Iris pigment epithelial cell (primary cell): ENCODE data around the gene CNPY1.

Source experiments
- DNase-seq: peaks from one replicate; pipeline ENCODE4 v3.0.0-alpha.2; 2011; ENCODE audit warnings: low read depth

CNPY1 gene

DNA sequence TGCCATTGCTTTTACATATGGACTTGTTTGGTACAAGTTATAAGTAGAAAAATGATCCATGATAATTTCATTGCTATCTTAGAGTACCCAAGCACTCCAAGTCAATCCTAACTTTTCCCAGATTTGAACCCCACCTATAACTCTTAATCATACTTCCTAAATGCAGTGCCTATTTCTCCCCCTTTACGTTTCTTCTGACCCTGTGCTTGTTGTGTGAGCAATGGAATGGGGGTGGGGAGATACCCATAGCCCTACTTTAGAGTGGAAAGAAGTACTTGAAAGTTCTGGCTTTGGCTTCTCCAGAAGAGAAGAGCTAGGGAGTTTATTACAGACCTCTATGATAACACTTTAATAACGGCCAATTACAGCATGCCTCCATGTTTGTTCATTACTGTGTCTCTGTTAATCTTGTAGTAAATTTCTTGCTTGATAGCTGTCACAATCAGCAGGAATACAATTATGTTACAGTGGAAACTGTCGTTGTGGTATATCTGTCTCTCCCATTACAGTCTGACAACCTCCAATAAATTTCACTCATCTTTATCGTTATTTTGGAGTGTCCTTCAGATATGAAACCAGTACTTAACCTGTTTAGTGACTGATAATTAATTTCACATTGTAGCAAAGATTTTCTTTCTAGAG lies 34.0 kb downstream of the CNPY1 start:
- DNase-seq = no peak

DNA sequence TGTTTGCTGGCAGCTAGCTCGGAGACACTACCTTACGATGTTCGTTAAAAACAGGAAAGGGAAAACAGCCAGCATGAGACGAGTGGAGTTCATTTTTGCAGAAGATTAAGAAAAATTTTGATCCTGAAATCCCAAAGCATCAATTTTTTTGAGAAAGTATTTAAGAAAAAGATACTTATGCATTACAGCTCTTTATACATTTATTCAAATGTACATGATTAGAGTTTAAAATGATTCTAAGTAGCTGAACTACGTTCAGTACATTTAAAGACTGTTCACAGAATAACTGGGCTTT lies 34.7 kb downstream of the CNPY1 start:
- DNase-seq = no peak

DNA sequence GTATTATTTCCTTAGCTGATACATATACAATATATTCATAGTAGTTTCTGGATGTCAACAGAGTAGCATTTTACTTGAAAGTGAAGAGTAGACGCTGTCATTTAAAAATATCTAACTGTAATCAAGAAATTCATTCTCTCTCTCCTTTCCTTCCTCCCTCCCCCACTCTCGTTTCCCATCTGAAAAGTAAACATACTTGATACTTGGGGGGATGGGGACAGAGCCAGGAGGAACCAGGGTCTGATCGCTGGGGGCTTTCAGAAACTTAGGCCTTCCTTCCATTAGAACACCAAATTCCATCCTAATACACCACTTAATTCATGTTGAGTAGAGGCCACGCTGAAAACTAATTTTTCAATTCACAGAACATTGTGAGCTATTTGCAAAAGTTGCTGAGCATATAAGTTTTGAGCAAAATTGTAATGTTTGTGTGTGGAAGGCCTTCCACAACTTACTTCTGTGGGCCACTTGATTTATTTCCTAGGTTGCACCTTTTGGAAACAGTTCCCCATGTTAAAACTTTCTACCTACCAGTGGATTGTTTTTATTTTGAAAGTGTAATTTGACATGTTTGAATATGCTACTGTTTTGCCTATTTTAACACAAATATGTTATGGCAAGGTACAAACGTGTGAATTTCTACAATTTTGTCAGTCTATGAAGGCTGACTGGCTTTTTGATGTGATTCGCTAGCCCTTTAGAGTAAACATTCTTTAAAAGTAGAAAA lies 35.2 kb downstream of the CNPY1 start:
- DNase-seq = no peak

DNA sequence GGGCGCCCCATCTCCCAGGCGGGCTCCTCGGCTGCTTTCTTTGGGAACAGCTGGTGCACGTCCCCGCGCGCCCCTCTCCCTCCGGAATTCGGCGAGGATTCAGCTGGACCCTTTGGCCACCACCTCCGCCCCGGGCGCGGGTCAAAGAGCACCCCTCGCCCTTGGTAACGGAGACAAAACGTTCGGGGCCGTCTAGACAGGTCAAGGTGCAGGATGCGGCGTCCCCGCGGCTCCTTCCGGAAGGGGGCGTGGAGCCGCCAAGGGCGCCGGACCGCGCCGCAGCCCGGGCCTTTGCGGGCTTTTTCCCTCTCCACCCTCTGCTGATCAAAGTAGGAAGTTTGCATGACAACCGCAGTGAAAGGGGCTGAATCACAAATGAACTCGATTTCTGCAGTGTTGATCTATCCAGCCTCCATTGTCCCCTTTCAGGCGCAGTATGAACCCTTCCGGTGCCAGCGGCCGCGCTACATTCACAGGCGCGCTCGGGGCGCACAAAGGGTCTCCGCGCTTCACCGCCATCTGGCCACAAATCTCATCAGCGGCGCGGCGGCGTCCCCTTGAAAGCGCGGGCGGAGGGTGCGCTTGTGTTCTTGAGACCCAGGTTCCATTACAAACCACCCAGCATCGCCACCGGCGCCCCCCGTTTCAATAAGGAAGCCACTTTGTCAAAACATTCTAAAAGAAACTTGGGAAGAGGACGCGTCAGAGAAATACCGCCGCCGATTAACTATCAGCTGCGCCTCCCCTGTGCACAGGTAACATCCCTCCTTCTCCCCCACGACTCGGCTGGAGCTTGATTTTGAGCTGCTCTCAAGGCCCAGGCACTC lies 36.4 kb downstream of the CNPY1 start:
- DNase-seq = no peak

DNA sequence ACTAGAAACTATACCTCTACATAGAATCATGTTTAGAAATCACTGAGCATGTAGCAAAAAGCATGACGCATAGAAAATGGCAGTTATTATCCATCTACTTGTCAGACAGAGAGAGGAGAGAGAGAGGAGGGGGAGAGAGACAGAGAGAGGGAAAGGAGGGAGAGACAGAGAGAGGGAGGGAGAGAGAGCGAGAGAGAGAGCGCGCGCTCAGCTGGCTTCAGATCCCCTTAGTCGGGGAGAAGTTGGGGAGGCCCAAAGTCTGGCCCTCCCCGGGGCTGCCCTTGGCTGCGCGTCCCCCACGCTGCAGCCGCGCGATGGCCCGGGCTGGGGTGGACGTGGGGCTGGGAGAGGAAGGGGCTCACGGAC lies 37.0 kb downstream of the CNPY1 start:
- DNase-seq = no peak

DNA sequence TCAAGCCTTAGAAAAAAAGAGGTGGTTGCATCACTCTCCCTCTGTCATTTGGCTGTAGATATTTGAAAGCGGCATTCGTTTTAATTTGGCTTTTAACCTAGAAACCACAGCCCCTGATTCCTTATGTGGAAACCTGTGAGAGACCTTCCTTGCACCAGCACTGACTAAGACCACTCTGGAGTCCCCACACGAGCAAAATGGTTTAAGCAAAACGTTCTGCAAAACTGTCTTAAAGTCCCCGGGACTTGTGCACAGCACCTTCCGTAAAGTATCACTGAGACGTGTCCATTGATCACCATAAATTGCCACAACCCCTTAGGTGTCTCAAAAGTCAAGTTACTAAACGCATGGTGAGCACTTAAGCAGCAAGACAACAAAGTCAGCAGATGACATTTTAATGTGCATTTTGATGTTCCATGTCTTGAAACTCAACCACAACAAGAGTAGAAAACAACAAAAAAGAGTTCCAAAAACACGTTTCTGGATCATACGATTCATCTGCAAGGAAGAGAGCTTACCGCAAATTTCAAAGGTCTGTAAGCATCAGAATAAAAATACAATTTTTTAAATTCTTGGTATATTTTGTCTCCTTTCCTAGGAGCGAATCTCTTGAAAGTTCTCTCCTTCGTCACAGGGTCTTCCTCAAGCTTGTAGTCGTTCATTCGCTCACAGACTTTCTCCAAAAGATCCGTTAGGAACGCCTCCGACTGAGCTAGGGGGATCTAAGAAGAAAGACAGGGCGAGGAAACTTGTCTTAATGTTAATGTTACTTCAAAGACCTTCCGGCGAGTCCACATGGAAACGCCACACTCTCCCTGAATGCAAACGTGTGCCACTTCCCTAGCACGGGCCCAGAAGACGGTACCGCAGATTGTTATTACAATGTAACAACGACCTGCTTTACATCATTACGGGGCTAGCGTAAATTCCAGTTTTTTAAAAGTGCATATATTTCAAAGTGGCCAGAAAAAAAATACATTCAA lies 37.7 kb downstream of the CNPY1 start:
- no peak for DNase-seq

DNA sequence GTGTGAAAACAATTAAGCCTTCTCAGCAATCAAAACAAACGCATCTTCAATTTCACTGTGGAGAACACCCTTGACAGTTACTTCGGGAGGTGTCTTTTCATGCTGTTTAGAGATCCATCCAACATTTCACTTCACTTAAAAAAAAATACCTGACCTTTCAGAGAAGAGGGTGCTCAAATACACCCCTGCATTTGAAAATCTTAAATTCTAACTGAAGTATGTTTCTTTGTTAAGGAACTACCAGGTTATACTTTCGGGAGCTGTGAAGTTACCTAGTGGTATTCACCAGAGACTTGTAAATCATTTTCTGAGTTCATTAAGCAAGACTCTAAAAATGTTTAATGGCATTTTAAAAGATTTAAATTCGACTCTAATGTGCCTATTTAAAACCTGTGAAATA lies 38.8 kb downstream of the CNPY1 start:
- DNase-seq = no peak

DNA sequence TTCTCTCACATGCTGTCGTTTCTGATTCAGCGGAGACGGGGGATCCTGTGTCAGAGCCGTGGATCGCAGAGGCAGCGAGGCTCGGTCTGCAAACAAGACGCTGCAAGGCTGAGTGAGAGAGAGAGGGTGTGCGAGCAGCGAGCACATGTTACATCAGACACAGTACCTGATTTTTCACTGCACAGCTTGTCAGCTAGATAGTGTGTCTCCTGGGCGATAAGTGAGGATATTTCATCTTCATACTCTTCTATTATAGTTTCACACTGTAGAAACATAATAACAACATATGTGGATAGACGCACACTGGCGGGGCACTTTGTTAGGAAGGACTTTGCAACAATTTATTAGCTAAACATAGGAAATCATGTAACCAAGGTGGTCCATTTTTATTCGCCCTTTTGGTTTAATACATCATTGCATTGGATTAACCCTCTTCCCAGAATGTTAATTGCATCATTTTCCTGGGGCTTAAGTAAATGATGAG lies 39.5 kb downstream of the CNPY1 start:
- DNase-seq = peak; percentile 6

DNA sequence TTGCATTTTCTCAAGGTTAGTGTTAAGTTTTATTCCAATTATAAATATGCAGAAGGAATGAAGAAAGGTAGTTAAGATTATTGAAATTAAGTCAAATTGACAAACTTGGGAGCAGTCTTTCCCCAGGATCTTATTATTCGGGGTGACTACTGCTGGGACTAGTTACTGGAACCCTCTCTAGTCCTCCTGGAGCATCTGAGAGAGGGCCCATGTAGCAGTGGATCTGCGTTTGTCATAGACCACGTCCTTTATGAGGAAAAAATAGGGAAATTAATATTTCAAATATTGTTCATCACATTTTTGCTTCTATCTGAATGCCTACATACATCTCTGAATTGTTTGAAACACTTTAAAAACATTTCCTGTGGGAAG lies 41.0 kb downstream of the CNPY1 start:
- no peak for DNase-seq

DNA sequence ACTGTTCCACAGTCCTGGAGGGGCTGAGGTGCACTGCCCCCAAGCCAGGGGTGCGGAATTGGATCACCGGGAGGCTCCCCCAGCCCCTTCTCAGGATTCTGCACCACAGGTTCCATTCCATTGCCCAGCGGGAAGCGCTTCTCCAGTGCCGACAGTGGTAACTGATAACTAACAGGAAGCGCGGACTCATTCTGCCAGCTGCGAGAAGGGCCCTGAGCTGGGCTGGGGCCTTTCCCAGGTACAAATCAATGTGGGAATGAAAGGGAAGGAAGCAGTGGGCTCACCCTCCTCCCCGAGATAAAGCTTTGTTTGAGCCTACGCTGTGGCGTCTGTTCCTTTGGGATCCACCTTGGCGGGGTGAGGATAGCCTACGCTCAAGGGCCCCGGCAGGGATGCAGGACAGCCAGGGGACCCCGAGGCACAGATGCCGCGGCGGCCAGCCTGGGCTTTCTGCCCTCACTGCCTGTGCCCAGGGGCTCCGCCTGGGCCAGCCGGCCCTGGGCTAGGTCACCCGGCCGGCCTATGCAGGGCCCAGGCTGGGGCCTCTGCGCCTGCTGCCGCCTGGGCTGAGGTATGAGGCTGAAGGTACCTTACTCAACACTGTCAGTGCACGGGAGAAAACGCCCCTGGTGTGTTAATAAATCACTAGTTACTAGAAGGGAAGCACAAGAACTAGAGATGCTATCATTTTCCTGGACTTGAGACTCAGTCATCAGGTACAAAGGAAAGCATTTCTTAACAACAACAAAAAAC lies 49.0 kb downstream of the CNPY1 start:
- DNase-seq = no peak

DNA sequence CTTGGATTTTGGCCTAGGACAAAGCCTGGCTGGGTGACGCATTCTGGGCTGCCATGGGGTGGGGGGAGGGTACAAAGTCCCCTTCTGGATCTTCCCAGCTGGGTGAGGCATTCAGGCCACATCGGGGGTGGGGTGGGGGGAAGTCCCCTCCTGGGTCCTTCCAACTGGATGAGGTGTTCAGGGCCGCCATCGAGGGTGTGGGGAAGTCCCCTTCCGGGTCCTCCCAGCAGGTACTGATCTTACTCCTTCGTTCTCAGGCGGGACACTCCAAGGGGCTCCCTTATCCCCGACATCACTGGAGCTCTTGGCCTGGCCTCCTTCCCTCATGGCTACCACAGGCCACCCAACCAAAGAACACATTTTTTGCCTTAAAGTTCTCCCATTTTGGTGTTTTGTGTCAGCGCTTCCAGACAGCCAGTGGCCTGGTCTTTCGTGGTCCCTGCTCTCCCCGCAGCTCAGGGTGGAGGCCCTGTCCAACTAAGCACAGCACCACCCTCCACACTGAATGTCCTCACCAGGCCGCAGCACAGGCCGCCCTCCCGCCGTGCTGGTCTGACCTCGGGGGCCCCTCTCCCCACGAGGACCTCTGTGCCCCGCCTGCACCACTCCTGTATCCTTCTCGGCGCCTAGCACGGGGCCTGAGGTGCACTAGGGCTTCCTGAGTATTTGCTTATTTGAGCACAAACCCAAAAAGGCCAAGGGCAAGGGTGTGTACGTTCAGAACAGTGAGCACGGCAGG lies 49.9 kb downstream of the CNPY1 start:
- DNase-seq = no peak

DNA sequence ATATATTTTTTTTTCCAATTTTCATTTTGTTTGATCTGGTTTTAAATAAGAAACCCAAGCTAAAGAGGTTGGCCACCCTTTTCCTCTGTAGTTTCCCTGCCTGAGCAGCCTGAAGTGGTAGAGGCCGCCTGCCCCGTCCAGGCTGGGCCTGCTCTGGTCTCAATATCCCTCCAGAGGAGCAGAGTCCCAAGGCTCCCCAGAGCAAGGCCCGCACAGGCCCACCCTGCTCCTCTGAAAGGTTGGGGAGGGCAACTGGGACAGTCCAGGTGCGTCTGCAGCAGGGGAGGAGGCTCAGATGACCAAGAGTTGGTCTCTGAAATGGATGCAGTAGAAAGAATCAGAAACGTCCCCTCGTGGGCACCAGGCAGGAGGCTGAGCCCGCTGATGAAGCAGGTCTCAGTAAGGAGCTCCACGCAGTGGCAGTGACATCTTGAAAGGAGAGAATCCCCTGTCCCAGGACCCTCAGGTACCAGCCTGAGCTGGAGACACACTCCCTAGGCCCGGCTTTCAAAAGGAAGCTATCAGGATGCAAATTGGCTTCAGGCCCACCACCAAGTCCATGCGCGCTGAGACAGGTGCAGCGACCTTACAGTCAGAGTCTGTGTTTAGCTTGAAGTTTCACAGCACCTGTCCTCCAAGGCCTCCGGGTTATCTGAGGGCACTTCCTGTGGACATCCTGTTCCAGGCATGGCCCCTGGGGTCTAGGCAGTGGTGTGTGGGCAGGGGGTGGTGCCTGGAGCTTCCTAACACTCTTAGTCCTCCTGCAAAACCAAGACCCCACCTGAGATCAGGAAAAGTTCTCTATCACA lies 50.7 kb downstream of the CNPY1 start:
- no peak for DNase-seq

DNA sequence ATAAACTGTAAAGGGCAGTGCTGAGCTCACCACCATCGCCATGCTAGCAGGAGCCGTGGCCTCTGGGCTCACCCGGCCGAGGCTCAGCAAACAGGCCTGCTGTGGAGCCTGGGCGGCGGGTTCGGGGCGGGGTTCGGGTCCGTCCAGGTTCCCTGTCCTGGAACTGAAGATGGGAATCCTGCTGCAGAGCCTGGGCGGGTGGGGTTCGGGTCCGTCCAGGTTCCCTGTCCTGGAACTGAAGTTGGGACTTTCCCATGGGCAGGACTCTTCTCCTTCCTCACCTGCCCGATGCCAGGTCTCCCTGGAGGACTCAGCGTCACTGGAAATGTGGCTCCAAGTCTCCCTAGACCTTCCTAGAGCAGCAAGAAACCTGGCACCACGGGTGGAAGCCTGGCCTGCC lies 51.8 kb downstream of the CNPY1 start:
- no peak for DNase-seq

DNA sequence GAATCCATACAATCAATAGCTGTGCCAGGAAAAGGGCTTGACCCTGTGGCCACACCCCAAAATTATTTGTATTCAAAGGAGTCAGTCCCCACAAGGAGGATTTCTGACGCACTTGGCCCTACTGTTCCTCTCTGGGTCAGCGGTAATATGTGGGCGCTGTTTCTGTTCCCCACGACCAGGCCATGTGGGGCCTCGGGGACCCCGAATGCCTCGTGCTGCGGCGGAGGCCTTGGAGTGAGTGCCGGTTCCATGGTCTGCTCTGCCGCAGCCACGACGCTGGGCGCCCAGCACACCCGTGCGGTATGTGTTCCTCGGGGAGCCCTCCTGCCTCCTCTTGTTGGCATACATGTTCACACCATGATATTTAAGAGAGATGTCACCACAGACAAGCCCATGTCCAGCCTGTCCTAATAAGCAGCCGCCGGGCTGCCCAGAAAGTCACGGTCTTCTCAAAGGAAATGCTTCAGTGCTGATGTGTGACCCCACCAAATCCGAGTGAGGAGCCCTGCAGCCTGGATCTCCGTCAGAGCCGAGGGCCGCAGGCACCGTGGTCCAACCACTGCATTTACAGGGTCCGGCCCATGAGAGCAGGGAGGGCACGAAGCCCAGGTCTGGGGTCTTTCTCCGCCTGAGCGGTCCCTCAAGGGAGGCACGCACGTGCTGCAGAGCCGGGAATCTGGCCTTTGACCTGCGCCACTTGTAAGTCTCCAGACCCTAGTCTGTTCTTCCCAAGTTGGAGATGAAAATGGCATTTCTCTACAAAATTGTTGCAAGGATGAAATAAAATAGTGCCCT lies 52.4 kb downstream of the CNPY1 start:
- DNase-seq = no peak

DNA sequence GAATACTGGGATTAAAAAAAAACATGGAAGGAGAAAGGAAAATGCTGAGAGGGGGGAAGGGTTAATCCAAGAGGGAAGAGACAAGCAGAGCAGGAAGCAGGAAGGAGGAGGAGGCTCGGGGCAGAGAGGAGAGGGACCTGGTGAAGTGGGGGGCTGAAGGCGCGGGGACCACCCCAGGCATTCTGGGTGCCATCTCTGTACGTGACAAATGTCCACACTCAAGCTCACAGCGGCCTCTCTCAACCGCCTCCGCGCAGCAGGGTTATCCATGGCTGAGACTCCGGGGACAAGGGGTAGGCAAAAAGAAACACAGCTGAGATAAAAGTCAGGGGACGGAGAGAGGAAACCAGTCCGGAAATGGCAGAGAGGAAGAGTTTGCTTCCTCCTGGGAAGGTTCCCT lies 54.5 kb downstream of the CNPY1 start:
- DNase-seq = no peak

DNA sequence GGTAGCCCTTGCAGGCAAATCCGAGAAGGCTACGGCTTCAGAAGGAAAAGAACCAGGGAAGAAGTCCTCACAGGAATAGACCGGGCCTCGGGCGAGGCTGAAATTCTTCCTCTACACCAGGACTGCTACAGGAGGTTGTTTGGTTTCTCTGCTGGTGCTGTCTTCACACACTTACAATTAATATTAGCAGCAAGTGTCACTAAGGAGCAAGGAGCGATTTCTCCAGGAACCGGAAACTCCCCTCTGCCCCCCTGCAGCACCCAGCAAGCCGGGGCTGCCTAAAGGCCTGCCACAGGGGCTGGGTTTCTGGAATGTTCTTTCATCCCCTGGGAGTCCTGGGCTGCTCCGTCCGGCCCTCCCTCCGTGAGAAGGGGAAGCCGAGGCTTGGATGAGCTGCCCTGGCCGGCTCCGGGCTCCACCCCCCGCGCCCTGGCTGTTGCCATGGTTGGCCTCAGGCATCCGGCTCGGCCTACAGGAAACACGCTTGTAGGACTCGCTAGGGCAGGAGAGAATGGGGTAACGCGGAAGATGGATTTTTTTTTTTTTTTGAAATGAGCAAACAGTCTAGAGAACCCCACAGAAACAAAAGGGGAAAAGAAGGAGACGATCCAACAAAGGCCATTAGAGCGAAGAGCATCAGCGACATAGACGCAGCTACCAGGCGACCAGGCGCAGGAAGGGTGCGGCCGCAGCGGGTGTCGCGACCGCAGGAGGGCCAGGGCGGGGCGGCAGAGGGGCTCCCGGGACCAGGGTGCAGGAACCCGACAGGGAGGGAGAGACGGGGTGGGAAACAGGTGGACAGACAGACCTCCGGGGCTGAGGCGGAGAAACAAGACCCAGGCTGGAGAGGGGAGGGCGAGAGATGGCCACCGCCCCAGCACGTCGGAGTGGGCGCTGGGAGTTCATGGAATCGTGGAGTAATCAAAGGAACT lies 55.4 kb downstream of the CNPY1 start:
- peak; percentile 16 for DNase-seq

DNA sequence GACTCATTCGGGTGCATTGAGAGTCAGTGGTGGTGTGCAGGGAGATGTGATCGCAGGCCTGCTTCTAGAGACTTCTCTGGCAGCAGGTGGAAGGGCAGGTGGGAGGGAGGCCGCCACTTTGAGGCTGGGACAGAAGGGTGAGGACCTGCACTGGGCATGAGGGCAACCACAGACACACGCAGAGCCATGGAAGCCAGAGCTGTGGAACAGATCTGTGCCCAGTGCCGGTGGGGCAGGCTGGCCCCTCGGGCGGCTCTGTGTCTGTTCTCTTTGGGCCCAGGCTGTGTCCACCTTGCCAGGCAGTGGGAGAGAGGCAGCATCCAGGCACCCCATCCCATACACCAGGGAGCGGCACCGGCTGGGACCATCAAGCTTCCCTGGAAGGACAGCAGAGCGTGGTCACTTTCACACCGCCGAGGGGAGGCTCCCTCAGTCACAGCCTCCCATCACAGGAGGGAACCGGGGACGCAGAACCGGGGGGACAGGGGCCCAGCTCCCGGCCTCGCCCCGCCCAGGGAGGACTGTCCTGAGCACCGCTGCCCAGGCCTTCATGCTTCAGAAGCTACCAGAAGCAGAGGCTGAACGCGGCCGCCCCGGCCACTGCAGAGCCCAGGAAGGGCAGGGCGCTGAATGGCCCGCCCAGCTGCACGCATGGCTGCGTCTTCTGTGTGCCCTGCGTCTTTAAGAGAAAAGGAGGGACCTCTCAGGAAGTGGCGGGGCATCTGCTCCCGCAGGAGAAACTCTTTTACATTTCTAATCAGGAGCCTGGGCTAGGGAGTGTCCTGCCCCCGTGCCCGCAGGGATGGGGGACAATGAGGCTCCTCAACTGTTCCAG lies 56.3 kb downstream of the CNPY1 start:
- DNase-seq = peak; percentile 10
